RWPE2 (cell line): ENCODE data around the gene MIR17HG.
A peak's percentile ranks its signal among the peaks of the same experiment; 100 is the strongest.

Experiments used
- ATAC-seq: fragments of 200-7000 bp; cut with Tn5 transposase; 3 replicates; pipeline ENCODE4 v1.9.1; 2021; ENCODE audit warnings: low read depth
- DNase-seq: peaks from one replicate; pipeline ENCODE4 v3.0.0-alpha.2; 2020; ENCODE audit warnings: low spot score
- H3K27ac ChIP-seq: fragments of 450-650 bp; 2 replicates; pipeline ENCODE4 v1.5.1; 2017; ENCODE audit warnings: mild to moderate bottlenecking; ENCODE audit not compliant: poor library complexity, severe bottlenecking
- H3K27me3 ChIP-seq: fragments of 250-450 bp; sonication (Bioruptor Pico); 2 replicates; pipeline ENCODE4 v1.5.1; 2021; ENCODE audit warnings: mild to moderate bottlenecking, moderate library complexity; ENCODE audit not compliant: insufficient read depth, poor library complexity, severe bottlenecking
- H3K36me3 ChIP-seq: fragments of 250-450 bp; sonication (Bioruptor Pico); 2 replicates; pipeline ENCODE4 v1.5.1; 2020; ENCODE audit warnings: low read depth, mild to moderate bottlenecking, moderate library complexity
- H3K4me1 ChIP-seq: fragments of 250-450 bp; sonication (Bioruptor Pico); 2 replicates; pipeline ENCODE4 v1.5.1; 2021; ENCODE audit warnings: mild to moderate bottlenecking, moderate library complexity; ENCODE audit not compliant: insufficient read depth, poor library complexity, severe bottlenecking
- H3K4me3 ChIP-seq: fragments of 250-450 bp; sonication (Bioruptor Pico); 2 replicates; pipeline ENCODE4 v1.5.1; 2021; ENCODE audit warnings: mild to moderate bottlenecking, moderate library complexity; ENCODE audit not compliant: severe bottlenecking
- H3K9me3 ChIP-seq: fragments of 250-450 bp; sonication (Bioruptor Pico); 2 replicates; pipeline ENCODE4 v1.5.1; 2021; ENCODE audit warnings: mild to moderate bottlenecking, moderate library complexity; ENCODE audit not compliant: severe bottlenecking
- TF ChIP-seq, protein P1 (sequence below): fragments of 450-650 bp; IDR thresholded peaks from one replicate; pipeline ENCODE4 v1.5.1; 2017; ENCODE audit warnings: mild to moderate bottlenecking, moderate library complexity; ENCODE audit not compliant: poor library complexity, severe bottlenecking

The MIR17HG gene

DNA sequence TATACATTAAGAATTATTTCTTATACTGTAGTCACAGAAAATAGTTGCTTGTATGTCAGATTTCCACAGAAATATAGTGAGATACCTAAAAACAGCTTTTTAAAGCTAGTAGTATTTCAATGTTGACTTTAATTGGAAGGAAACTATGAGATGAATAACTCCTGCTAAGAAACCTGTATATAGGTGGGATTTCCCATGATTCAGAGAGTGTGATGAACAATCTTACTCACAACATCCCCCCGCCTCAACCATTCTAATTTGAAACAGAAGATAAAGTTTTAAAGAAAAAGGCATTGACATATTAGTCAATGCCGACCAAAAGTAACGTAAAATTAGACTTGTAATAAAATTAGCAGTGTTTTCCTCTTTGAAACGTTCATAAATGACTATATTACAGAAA, 1.4 kb upstream of the MIR17HG start:
- Histone ChIP-seq H3K27me3 (peaks cover 58% of the 10 kb centered on the region), H3K4me1 (peaks cover 11% of the 10 kb centered on the region), H3K36me3 (peaks cover 20% of the 10 kb centered on the region), H3K9me3 (peaks cover 6% of the 10 kb centered on the region), H3K4me3 (no peak overlapping the region), H3K27ac (no peak overlapping the region)
- TF ChIP-seq, protein P1, sequence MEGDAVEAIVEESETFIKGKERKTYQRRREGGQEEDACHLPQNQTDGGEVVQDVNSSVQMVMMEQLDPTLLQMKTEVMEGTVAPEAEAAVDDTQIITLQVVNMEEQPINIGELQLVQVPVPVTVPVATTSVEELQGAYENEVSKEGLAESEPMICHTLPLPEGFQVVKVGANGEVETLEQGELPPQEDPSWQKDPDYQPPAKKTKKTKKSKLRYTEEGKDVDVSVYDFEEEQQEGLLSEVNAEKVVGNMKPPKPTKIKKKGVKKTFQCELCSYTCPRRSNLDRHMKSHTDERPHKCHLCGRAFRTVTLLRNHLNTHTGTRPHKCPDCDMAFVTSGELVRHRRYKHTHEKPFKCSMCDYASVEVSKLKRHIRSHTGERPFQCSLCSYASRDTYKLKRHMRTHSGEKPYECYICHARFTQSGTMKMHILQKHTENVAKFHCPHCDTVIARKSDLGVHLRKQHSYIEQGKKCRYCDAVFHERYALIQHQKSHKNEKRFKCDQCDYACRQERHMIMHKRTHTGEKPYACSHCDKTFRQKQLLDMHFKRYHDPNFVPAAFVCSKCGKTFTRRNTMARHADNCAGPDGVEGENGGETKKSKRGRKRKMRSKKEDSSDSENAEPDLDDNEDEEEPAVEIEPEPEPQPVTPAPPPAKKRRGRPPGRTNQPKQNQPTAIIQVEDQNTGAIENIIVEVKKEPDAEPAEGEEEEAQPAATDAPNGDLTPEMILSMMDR, result no peak
- no peak for ATAC-seq
- DNase-seq, result no peak

DNA sequence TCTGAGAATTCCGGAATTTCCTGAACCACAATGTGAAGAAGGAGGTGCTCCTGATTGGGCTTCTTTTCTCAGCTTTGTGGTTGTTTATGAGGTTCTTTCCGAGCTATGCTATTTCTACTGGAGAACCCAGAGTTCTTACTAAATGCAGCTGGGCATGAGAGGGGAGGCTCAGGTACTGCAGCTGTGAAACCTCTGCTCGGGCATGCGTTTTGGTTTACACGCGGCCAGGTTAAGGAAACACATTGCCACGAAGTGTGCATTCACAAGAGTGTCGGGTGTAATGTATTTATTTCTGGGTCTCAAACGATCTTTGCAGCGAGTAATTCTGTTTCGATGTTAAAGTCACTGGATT, 661 bp upstream of the MIR17HG start:
- ATAC-seq (peak; percentile 11; the same call in 2 of the 3 replicates), DNase-seq (no peak)
- no peak overlapping the region for H3K27ac ChIP-seq
- H3K9me3 ChIP-seq, result peaks cover 6% of the 10 kb centered on the region
- TF ChIP-seq, protein P1, result no peak
- peaks cover 17% of the 10 kb centered on the region for H3K4me1 ChIP-seq
- H3K27me3 ChIP-seq, result peaks cover 53% of the 10 kb centered on the region
- H3K4me3 ChIP-seq, result peak overlapping the region; percentile 83
- H3K36me3 ChIP-seq, result peaks cover 27% of the 10 kb centered on the region

DNA sequence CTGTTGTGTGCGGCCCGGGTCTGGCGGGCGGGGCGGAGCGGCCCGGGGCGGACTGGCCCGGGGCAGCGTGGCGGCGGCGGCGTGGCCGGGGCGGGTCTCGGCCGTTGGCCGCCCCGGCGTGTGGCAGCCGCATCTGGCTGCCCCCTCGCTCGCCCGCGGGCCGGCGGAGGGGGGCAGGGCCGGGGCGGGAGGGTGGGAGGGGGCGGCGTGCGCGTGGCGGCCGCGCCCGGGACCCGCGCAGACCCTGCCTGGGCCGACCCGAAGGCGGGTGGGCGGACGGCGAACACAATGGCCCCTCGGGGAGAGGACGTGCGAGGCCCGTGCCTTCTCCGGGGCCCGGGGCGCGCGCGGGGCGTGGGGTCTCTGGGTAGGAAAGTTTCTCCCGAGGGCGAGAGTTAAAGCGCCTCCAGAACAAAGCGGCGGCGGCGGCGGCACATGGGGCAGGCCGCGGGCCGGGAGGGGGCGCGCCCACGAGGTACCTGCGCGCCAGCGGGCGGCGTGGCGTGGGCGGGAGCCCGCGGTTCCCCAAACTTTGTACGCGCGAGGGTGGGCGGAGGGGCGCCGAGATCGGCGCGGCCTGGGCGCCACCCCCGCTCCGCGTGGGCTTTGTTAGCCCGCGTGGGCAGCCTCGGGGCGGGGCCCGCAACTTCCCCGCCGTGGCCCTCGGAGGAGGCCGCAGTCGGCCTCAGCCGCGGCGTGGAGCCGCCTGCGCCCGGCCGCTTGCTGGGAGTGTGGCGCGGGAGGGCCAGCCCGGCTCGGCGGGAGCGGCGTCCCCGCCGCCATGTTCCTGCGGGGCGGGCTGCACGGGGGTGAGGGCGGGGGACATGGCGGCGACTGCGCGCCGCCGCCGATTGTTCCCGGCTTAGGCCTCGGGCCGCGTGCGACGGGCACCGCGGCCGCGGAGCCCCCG, 764 bp downstream of the MIR17HG start:
- Histone ChIP-seq H3K4me3 (peak overlapping the region; percentile 83), H3K27me3 (peaks cover 39% of the 10 kb centered on the region), H3K4me1 (peaks cover 17% of the 10 kb centered on the region), H3K27ac (peak overlapping the region; percentile 88), H3K36me3 (peaks cover 42% of the 10 kb centered on the region), H3K9me3 (peaks cover 8% of the 10 kb centered on the region)
- peak; percentile 61 for ATAC-seq
- no peak for DNase-seq
- TF ChIP-seq, protein P1, result no peak

DNA sequence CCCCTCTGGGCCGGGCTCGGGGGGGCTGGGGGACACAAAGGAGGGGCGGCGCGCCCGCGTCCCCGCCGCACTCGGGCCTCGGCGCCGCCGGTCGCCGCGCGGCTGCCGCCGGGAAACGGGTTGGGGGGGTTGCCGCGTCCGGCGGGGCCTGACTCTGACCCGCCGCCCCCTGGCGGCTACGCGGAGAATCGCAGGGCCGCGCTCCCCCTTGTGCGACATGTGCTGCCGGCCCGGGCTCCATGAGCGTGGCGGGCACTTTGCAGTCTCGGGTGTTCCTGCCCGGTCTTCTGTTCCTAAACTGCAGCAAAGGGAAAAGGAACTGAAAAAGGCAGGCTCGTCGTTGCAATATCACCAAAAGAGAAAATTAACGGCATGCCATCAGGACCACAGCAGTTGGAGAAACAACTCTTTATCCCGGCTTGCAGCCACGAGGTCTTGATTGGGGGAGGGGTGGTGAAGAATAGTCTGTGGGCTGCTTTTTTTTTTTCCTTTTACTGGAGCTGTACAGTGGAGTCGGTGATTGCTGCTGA, 1.5 kb downstream of the MIR17HG start:
- Histone ChIP-seq H3K4me1 (peaks cover 17% of the 10 kb centered on the region), H3K36me3 (peaks cover 49% of the 10 kb centered on the region), H3K27ac (peak overlapping the region; percentile 88), H3K9me3 (peaks cover 9% of the 10 kb centered on the region), H3K4me3 (peak overlapping the region; percentile 83), H3K27me3 (peaks cover 32% of the 10 kb centered on the region)
- DNase-seq (peak; percentile 76), ATAC-seq (peak; percentile 55)
- TF ChIP-seq, protein P1, result peak; percentile 95
